HG03457 (cell line): ENCODE results near the gene AP3S2.

ENCODE experiments used
- ATAC-seq: cut with Tn5 transposase; IDR thresholded peaks from one replicate; pipeline ENCODE4 v1.9.1; 2021; ENCODE audit warnings: moderate number of reproducible peaks; ENCODE audit not compliant: unreplicated experiment

The AP3S2 gene

DNA sequence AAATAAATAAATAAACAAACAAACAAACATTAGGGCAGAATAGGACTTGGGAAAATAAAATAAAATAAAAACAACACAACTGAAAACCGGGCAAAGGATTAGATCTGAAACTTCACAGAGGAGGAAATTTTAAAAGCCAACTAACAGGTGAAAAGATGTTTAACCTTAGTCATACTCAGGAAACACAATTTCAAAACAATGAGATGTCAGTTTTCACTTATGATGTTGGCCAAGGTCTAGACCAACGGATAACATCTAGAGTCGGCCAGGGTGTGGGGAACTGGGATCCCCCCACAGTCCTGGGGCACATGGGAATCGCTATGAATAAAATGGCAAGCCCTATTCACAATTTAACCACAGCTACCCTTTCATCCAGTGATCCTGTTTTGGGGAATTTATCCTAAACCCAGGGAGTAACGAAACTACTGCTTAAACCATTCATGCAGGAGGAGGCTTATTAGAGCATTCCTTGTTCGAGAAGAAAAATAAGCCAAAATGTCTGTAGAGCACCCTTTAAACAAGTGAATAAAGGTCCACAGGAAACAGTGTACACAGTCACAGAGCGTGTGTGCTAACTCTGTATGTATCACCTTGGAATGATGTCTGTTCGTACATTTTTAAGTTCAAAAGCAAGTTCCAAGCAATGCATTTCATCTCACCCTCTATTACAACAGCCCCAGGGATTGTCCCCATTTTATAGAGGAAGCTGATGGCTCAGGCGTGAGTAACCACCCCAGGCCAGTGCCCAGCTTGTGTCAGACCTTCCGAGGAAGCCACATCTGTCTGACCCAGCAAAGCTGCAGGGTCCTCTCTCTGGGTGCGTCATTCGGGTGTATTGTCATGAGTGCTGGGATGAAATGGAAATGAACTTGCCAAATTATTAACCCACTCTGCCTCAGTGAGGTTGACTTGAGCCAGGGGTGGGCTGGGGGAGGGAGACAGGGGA lies 72.9 kb downstream of the AP3S2 start:
- ATAC-seq: no peak

DNA sequence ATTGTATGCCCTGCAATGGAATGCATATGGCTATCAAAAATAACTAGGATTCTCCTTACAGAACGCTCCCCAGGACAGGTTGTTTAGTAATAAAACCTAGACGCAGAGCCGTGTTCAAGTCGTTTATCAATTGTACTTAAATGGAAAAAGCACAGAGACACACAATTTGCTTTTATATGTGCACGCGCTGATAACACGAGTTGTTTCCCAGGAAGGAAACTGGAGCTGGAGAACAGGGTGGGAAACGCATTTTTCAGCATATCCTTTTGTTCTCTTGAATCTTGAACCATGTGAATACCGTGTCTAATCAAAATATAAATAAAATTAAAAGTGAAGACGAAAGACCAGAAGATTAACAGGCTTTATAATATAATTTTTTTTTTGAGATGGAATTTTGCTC lies 75.5 kb downstream of the AP3S2 start:
- ATAC-seq: no peak

DNA sequence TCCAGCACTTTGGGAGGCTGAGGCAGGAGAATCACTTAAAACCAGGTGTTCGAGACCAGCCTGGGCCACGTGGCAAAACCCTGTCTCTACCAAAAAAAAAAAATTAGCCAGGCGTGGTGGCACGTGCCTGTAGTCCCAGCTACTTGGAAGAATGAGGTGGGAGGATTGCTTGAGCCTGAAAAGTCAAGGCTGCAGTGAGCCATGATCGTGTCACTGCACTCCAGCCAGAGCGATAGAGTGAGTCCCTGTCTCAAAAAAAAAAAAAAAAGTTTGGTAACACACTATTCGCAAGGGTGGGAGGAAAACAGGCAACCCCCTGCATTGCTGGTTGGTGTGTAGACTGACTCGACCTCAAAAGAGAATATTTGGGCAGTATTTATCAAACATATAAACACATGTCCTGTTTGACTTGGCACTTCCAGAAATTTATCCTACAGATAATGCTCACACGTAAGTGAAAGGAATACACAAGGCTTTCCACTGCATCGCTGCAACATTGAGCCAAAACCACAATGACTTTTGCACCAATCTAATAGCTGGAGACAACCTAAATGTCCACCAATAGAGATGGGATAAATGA lies 76.0 kb downstream of the AP3S2 start:
- ATAC-seq: no peak

DNA sequence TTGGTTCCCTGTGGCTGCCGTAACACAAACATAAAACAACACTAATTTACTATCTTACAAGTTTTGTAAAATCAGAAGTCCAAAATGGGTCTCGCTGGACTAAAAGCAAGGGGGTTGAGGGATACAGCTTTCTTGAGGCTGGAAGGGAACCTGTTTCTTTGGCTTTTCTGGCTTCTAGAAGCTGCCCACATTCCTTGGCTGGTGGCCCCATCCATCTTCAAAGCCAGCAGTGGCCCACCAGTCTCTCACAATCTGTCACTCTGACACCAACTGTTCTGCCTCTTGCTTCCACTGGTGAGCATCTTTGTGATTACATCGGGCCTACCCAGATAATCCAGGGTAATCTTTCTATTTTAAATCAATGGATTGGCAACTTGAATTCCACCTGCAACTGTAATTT lies 78.0 kb downstream of the AP3S2 start:
- no peak for ATAC-seq

DNA sequence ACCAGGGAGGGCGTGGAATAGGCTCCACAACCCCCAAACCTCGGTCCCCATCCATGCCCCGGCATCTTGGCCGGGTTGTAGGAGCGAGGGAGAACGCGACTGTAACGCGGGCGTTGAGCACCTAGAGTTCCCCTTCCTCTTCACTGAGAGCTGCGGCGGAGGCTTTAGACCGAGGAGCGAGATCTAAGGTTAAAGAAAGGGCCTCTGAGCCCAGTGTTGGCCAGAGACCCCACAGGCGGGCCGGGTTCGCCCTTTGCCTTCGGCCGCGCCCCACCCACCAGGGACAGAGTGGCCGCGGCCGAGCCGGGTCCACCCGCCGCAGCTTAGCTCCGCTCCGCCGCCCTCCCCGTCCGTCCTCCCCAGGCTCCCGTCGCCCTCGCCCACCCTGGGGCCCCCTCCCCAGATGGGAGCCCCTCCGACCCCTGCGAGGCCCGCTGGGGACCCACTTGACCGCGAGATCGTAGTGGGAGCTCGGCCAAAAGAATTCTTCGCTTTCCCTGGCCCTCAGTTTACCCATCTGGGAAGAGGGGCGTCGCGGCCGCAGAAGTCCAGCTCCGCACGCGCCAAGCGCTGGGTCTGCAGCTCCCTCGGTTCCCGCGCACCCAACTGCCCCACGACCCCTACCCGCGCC lies 79.6 kb downstream of the AP3S2 start:
- ATAC-seq: no peak

GRCh38 chr15:89813381-89814111 lies 80.2 kb downstream of the AP3S2 start:
- ATAC-seq: no peak

GRCh38 chr15:89812847-89813320 lies 80.9 kb downstream of the AP3S2 start:
- no peak for ATAC-seq

DNA sequence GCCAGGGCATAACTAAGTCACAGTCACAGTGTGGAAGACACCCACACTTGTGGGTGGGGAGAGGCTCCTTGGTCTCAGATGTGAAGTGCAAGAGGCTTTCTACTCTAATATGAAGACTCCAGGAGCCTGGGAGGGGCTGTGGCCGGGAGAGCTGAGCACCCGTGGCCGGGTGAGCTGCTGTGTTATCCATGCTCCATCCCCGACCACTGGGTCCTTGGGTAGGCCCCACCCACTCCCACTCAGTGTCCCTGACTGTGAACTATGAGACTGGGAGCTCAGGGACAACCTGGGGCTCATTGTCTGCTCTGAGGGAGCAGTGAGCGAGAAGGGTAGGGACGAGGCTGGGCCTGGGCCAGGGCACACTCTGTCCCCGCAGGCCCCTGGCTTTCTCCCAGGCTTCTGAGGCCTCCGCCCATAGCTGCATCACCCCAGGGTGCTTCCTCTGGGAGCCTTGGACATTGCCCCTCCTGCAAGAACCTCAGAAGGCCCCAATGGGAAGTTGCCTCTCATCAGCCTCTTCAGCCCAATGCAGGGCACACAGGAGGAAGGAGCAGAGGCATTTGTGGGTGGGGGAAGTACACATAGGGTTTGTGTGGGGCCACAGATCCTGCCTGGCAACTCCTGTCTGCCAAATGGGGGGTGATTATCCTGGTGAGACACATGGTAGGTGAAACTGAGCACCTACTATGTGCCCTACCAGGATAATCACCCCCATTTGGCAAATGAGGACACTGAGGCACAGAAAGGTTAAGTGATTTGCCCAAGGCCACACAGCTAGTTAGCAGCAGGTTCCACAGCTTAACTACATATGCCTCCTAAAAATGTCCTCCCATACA lies 81.6 kb downstream of the AP3S2 start:
- no peak for ATAC-seq

DNA sequence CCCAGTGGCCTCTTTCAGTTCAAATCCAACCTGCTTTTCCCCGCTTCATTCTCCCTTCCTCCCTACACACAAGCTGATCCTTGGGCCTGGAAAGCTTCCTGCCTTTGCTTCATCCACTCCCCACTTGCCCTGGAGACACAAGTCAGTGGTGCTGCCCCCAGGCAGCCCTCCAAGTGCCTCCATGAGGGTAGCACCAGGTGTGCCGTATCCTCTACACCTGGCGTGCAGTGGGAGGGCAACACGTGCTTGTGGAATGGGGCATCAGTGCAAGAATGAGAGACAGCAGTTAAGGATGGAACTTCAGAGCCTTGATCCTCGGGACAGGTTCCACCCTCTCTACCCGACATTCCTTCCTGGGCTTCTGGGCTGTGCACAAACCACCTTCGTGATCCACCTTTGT lies 83.0 kb downstream of the AP3S2 start:
- no peak for ATAC-seq

GRCh38 chr15:89809787-89810148 lies 84.0 kb downstream of the AP3S2 start:
- no peak for ATAC-seq

- ATAC-seq: no peak
These were observed 84.6 kb downstream of the AP3S2 start for GRCh38 chr15:89809093-89809786.

DNA sequence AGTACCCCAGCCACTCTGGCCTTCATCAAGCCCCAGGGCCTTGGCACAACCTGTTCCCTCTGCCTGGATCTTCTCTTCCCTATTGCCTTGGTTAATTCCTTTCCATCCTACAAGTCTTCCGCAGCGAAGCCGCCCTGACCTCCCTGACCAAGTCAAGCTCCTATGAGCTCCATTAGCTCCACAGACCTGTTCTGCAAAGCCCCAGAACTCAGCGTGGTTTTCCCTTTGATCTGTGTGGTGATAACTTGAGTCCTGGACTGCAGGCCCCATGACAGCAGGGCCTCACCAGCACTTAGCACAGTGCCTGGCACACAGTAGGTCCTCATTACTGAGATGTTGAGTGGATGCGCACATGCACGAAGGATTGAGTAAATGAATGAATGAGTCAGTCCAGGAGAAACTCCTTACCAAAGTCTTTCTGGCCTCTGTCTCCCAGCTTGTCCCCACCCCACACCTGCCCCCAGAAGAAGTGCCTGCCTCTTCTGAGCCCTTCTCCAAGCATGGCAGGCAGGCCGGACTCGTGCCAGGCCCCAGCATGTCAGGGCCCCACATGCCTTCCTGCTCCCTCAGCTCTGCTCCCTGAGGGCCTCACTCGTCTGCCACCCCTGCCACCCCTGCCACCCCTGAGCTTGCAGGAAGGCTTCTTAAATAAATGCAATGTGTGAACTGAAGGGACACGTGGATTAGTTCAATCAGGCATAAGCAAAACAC lies 85.5 kb downstream of the AP3S2 start:
- ATAC-seq: no peak

- ATAC-seq: no peak
These were observed 86.1 kb downstream of the AP3S2 start for GRCh38 chr15:89807689-89808088.

GRCh38 chr15:89806559-89807550 lies 86.9 kb downstream of the AP3S2 start:
- no peak for ATAC-seq

DNA sequence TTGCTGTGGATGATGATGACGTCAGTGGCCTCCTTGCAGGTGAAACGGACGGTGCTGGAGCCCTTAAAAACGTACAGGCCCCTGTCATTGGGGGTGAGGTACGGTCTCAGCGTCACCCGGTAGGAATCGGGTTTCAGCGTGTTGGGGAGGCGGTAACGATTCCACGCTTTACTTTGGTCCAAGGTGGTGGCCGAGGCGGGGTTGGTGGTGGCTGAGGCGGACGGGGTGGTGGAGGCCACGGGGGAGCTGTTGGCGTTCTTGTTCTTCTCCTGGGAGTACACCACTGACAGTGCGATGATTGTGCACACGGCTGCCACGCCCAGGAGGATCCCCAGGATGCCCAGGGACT lies 87.6 kb downstream of the AP3S2 start:
- no peak for ATAC-seq

DNA sequence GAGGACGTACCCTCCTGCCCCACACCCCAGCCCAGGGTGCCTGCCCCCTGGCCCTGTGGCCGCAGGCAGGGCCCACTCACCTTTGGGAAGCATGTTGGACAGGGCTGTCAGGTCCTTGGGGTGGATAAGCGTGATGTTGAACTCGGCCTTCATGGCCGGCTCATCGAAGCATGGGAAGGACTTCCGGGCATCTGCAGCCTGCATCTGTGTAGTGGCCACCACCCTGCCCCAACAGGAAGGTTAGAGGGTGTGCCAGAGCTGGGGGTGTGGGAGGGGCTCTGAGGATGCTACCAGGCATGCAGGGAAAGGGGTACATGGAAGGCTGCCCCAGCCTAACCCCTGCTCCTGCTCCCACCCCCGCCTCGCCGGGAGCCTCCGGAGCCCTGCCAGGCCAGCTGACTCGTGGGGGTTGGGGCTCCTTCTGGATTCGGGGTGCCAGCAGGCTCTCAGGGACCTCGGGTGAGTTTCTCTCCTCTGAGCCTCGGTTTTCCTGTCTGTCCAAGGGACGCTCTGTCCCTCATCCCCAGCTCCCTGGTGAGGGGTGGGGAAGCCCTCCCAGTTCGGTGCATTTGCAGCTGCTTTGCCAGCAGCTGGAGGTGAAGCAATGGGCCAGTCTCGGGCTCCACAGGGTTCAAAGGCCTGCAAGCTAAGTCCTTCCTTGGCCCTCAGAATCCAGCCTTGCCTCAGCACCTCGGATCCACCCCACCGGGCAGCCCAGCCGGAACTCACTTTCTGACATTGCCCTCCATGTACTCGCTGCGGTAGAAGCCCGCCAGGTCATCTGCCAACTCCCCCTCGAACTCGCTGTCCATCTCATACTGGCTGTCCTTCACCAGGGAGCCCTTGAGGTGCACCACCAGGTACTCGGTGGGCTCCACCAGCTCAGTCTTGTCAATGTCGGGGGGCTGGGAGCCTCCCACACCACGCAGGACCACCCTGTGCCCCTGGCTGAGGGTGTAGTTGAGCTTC lies 88.3 kb downstream of the AP3S2 start:
- no peak for ATAC-seq
